ENCODE measurements around the gene C1orf35.

GRCh38 chr1:228101614-228101993, 1.5 kb downstream of the C1orf35 start:
- TF ChIP-seq, protein P1, sequence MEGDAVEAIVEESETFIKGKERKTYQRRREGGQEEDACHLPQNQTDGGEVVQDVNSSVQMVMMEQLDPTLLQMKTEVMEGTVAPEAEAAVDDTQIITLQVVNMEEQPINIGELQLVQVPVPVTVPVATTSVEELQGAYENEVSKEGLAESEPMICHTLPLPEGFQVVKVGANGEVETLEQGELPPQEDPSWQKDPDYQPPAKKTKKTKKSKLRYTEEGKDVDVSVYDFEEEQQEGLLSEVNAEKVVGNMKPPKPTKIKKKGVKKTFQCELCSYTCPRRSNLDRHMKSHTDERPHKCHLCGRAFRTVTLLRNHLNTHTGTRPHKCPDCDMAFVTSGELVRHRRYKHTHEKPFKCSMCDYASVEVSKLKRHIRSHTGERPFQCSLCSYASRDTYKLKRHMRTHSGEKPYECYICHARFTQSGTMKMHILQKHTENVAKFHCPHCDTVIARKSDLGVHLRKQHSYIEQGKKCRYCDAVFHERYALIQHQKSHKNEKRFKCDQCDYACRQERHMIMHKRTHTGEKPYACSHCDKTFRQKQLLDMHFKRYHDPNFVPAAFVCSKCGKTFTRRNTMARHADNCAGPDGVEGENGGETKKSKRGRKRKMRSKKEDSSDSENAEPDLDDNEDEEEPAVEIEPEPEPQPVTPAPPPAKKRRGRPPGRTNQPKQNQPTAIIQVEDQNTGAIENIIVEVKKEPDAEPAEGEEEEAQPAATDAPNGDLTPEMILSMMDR (IDR thresholded peaks at IDR 0.05; ENCODE audit: low read depth, low read length): no peak
- no peak for TF ChIP-seq EZH2phosphoT487 (IDR thresholded peaks at IDR 0.05; ENCODE audit: low read depth)
